CD14-positive monocyte (primary cell): ENCODE results near the gene ZBTB7C. TPM values are rescaled to one million over a fixed set of nuclear protein-coding genes. Genes with fewer than 3 reads are reported as not detected.

ENCODE experiments used
- DNase-seq, 3 donors: peaks; one replicate each; pipeline ENCODE4 v3.0.0-alpha.2; 2011 to 2022
- H2AFZ ChIP-seq: 2 replicates; pipeline ENCODE4 v1.6.0; 2012; ENCODE audit warnings: mild to moderate bottlenecking, low read depth, low read length, inconsistent platforms; ENCODE audit not compliant: insufficient read depth, poor library complexity, severe bottlenecking
- H3K27ac ChIP-seq, 2 donors: 1 replicate in 1 of 2; 2 replicates in 1 of 2; pipeline ENCODE4 v1.5.1; 2012 to 2013; ENCODE audit warnings: low read length in 2 of 2, control low read depth in 1 of 2, inconsistent platforms in 1 of 2, low read depth in 1 of 2, mild to moderate bottlenecking in 1 of 2
- H3K27me3 ChIP-seq, 2 donors: one replicate each; pipeline versions ENCODE4 v1.6.0 to v1.6.1; 2011 to 2013; ENCODE audit warnings: low read length in 2 of 2; ENCODE audit not compliant: control insufficient read depth in 2 of 2, insufficient read depth in 2 of 2
- H3K36me3 ChIP-seq, 2 donors: replicated peaks in 1 of 2; 1 replicate in 1 of 2; 2 replicates in 1 of 2; pipeline versions ENCODE4 v1.5.1 to v1.6.1; 2012 to 2013; ENCODE audit warnings: low read length in 2 of 2, control low read depth in 1 of 2, inconsistent platforms in 1 of 2, mild to moderate bottlenecking in 1 of 2; ENCODE audit not compliant: insufficient read depth in 2 of 2, control insufficient read depth in 1 of 2
- H3K4me1 ChIP-seq, 2 donors: 1 replicate in 1 of 2; 2 replicates in 1 of 2; pipeline versions ENCODE4 v1.5.1 to v1.6.1; 2012 to 2013; ENCODE audit warnings: low read length in 2 of 2, control low read depth in 1 of 2, inconsistent platforms in 1 of 2, mild to moderate bottlenecking in 1 of 2, moderate library complexity in 1 of 2; ENCODE audit not compliant: insufficient read depth in 2 of 2, control insufficient read depth in 1 of 2
- H3K4me2 ChIP-seq: replicated peaks from 2 replicates; pipeline ENCODE3; 2012; ENCODE audit warnings: low read length, moderate library complexity, mild to moderate bottlenecking; ENCODE audit not compliant: poor library complexity, severe bottlenecking; ENCODE audit errors: extremely low read depth
- H3K4me3 ChIP-seq, 3 experiments: fragments of 200-600 bp in 1 of 3; sonication (generic) in 1 of 3; replicated peaks in 1 of 3; 1 replicate in 2 of 3; 2 replicates in 1 of 3; pipeline ENCODE4 v1.5.1; 2011 to 2013; ENCODE audit warnings: low read length in 3 of 3, mild to moderate bottlenecking in 3 of 3, control low read depth in 2 of 3, low read depth in 2 of 3, inconsistent platforms in 1 of 3, moderate library complexity in 1 of 3
- H3K79me2 ChIP-seq: 2 replicates; pipeline ENCODE4 v1.6.0; 2012; ENCODE audit warnings: mild to moderate bottlenecking, control low read depth, inconsistent platforms, low read length, moderate library complexity; ENCODE audit not compliant: insufficient read depth
- H3K9ac ChIP-seq: 2 replicates; pipeline ENCODE4 v1.6.0; 2017; ENCODE audit warnings: low read length, mild to moderate bottlenecking; ENCODE audit not compliant: insufficient read depth, poor library complexity, severe bottlenecking
- H3K9me3 ChIP-seq, 2 donors: replicated peaks in 1 of 2; 1 replicate in 1 of 2; 2 replicates in 1 of 2; pipeline versions ENCODE4 v1.5.1 to v1.6.1; 2012 to 2013; ENCODE audit warnings: low read length in 2 of 2, control low read depth in 1 of 2; ENCODE audit not compliant: control insufficient read depth in 1 of 2, insufficient read depth in 1 of 2
- H4K20me1 ChIP-seq: 2 replicates; pipeline ENCODE4 v1.6.0; 2012; ENCODE audit warnings: mild to moderate bottlenecking, low read length, control low read depth, moderate library complexity; ENCODE audit not compliant: insufficient read depth
- H3K27ac Mint-ChIP-seq, 7 donors: one replicate each; pipeline ENCODE4 v1.8.0; 2020; ENCODE audit warnings: mild to moderate bottlenecking in 7 of 7, mixed read lengths in 7 of 7, moderate library complexity in 6 of 7, inconsistent platforms in 2 of 7
- H3K27me3 Mint-ChIP-seq, 3 donors: one replicate each; pipeline ENCODE4 v1.8.0; 2021 to 2022; ENCODE audit warnings: low read depth in 3 of 3, mild to moderate bottlenecking in 3 of 3, mixed read lengths in 3 of 3, moderate library complexity in 3 of 3, inconsistent platforms in 1 of 3
- H3K36me3 Mint-ChIP-seq, 2 donors: one replicate each; pipeline ENCODE4 v1.8.0; 2020; ENCODE audit warnings: mixed read lengths in 2 of 2, inconsistent platforms in 1 of 2, mild to moderate bottlenecking in 1 of 2
- H3K4me1 Mint-ChIP-seq: one replicate; pipeline ENCODE4 v1.8.0; 2020; ENCODE audit warnings: mild to moderate bottlenecking, mixed read lengths
- H3K4me3 Mint-ChIP-seq, 2 donors: one replicate each; pipeline ENCODE4 v1.8.0; 2020; ENCODE audit warnings: mild to moderate bottlenecking in 2 of 2, mixed read lengths in 2 of 2, moderate library complexity in 1 of 2
- H3K9me3 Mint-ChIP-seq, 7 donors: one replicate each; pipeline ENCODE4 v1.8.0; 2020 to 2022; ENCODE audit warnings: mixed read lengths in 7 of 7, mild to moderate bottlenecking in 6 of 7, moderate library complexity in 6 of 7, inconsistent platforms in 2 of 7
- WGBS: methylation state at CpG from one replicate; pipeline ENCODE4 v1.1.5; 2013; ENCODE audit warnings: missing lambda C conversion rate; ENCODE audit not compliant: insufficient coverage; 5-methylcytosine and 5-hydroxymethylcytosine counted together
- intact Hi-C, 2 donors: fragments of 100-400 bp; cut with micrococcal nuclease; formaldehyde crosslinking; loops; one replicate each; pipeline versions ENCODE4 v1.15.0 to v1.15.1; 2023
- polyA plus RNA-seq, 3 donors: library from polyadenylated mRNA; depleted of rRNA in 1 of 3; unstranded in 2 of 3; stranded (reverse) in 1 of 3; fragments of 300-500 nt in 2 of 3; fragments of >200 nt in 1 of 3; fragmentation: Illumina TruSeq in 2 of 3; gene quantifications; 1 replicate in 2 of 3; 2 replicates in 1 of 3; pipeline ENCODE4 v1.2.3, GENCODE V29; 2012 to 2021
- TF ChIP-seq, protein P1 (sequence below): fragments of 200-600 bp; IDR thresholded peaks from one replicate; pipeline ENCODE4 v1.8.0; 2022; ENCODE audit warnings: antibody characterized with exemption, mild to moderate bottlenecking

Gene ZBTB7C
- polyA plus RNA-seq, 3 donors: 0.03 to 0.09 TPM; not detected in 1

DNA sequence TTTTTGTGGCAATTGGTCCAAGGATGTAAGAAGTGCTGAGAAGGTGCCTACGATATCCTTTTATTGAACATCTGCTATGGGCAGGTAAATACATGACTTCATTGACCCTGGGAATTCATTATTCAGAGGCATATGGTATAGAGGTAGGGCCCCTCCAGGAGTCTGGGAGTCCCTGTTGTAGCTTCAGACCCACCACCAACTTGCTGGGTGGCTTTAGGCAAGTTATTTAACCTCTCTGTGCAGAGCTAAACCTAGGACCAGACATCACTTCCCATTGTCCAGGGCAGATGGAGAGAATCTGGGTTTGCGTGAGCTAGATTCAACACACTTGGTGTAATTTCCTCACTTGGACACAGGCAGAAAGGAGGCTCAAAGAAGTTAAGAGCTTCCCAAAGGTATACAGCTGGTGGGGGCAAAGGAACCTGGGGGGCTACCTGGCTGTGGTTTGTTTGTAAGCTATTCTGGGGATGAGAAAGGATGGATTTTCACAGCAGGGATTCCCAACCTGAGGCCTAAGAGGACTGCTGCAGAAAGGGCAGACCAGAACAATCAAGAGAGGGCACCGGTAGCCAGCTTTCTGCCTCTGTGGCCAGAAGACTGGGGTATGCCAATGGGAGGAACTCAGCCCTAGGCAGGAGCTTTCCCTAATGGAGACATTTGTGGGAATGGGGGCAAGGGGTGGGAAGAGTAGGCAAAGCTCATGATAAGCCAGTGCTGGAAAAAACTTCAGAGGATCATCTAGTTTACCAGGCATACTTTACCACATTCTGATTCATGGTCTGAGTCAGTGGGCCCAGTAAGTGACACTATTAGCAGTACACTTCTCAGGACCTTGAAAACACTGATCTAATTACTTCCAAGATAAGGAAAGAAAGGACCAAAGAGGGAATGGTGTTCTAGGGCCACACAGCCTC is 376.1 kb downstream of the ZBTB7C start:
- intact Hi-C loops: no loop called here
- H3K27ac ChIP-seq: no peak overlapping the region

DNA sequence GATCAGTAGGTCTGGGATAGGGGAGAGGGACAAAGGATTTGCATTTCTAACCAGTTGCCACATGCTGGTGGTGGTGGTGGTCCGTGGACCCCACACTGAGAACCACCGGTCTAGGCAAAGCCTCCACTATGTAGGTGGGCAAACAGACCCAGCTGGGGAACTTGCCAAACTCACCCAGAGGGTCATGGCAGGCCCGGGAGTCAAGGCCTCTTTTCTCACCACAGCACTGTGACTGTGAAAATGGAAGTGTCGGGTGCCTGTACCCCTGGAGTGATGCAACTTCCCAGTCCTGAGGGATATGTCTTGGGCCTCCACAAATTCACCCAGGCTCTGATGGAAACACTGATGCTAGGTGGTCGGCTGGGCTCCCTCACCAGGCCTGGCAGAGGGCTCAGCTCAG is 377.5 kb downstream of the ZBTB7C start:
- no peak overlapping the region for H3K27ac Mint-ChIP-seq
- no peak for DNase-seq
- no peaks in the 10 kb centered on the region for H3K4me1 ChIP-seq

More for the DNA sequence above, 376.1 kb downstream of the ZBTB7C start:
- DNase-seq: no peak
- TF ChIP-seq, protein P1, sequence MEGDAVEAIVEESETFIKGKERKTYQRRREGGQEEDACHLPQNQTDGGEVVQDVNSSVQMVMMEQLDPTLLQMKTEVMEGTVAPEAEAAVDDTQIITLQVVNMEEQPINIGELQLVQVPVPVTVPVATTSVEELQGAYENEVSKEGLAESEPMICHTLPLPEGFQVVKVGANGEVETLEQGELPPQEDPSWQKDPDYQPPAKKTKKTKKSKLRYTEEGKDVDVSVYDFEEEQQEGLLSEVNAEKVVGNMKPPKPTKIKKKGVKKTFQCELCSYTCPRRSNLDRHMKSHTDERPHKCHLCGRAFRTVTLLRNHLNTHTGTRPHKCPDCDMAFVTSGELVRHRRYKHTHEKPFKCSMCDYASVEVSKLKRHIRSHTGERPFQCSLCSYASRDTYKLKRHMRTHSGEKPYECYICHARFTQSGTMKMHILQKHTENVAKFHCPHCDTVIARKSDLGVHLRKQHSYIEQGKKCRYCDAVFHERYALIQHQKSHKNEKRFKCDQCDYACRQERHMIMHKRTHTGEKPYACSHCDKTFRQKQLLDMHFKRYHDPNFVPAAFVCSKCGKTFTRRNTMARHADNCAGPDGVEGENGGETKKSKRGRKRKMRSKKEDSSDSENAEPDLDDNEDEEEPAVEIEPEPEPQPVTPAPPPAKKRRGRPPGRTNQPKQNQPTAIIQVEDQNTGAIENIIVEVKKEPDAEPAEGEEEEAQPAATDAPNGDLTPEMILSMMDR: no peak
- H3K9me3 ChIP-seq: no peaks in the 10 kb centered on the region
- Mint-ChIP-seq H3K27ac (no peak overlapping the region), H3K4me3 (no peak overlapping the region), H3K27me3 (peaks cover 1 to 5% (median 3%) of the 10 kb centered on the region in 3 donors), H3K36me3 (no peaks in the 10 kb centered on the region), H3K9me3 (no peaks in the 10 kb centered on the region), H3K4me1 (no peaks in the 10 kb centered on the region)
- no peaks in the 10 kb centered on the region for H3K36me3 ChIP-seq
- H3K9ac ChIP-seq: no peak overlapping the region
- H3K4me1 ChIP-seq: no peaks in the 10 kb centered on the region
- H3K27me3 ChIP-seq: no peaks in the 10 kb centered on the region
- H3K4me2 ChIP-seq: no peak overlapping the region
- no peak overlapping the region for H2AFZ ChIP-seq
- WGBS: 100% methylated on average over 2 of the region's 3 CpGs
- no peaks in the 10 kb centered on the region for H4K20me1 ChIP-seq
- no peaks in the 10 kb centered on the region for H3K79me2 ChIP-seq
- H3K4me3 ChIP-seq: no peak overlapping the region

More for the DNA sequence above, 377.5 kb downstream of the ZBTB7C start:
- TF ChIP-seq, protein P1: no peak
- no peaks in the 10 kb centered on the region for H3K4me1 Mint-ChIP-seq
- H2AFZ ChIP-seq: no peak overlapping the region
- no peak overlapping the region for H3K4me3 Mint-ChIP-seq
- H3K27ac ChIP-seq: no peak overlapping the region
- intact Hi-C loops: no loop called here
- H3K79me2 ChIP-seq: no peaks in the 10 kb centered on the region
- H4K20me1 ChIP-seq: no peaks in the 10 kb centered on the region
- peaks cover 1 to 7% (median 3%) of the 10 kb centered on the region in 3 donors for H3K27me3 Mint-ChIP-seq
- no peaks in the 10 kb centered on the region for H3K36me3 Mint-ChIP-seq
- H3K4me3 ChIP-seq: no peak overlapping the region
- WGBS: 20% methylated on average over 1 of the region's 5 CpGs
- no peaks in the 10 kb centered on the region for H3K36me3 ChIP-seq
- H3K4me2 ChIP-seq: no peak overlapping the region
- no peaks in the 10 kb centered on the region for H3K9me3 ChIP-seq
- H3K9me3 Mint-ChIP-seq: no peaks in the 10 kb centered on the region
- no peaks in the 10 kb centered on the region for H3K27me3 ChIP-seq
- no peak overlapping the region for H3K9ac ChIP-seq
